Measurements from ENCODE around the gene RNF186.

Gene RNF186

GRCh38 chr1:19764848-19765247 lies 50.2 kb downstream of the RNF186 start:
- no peak for DNase-seq (ENCODE audit: low read depth in 1 of 2, low spot score in 1 of 2)

All from activated CD4-positive, alpha-beta T cell treated with anti-CD3 and anti-CD28 coated beads, Interleukin-2, amount 50 U/mL, for 24 hours (primary cell).